HepG2 (cell line): ENCODE data around the gene AGT.
"Not testable (repeated sequence)": the region's sequence is repeated elsewhere in the genome, so short reads cannot be mapped to it uniquely, and the experiment has no call there.

Experiments
- NCOA1 ChIP-seq: sonication (generic); formaldehyde crosslinking; IDR thresholded peaks from 2 replicates; pipeline ENCODE4 v1.9.0; 2021; ENCODE audit warnings: missing genetic modification reagents
- NFIC ChIP-seq: IDR thresholded peaks from 2 replicates; pipeline ENCODE4 v1.6.1; 2012; ENCODE audit warnings: mild to moderate bottlenecking, low read length, inconsistent platforms
- PRMT3 ChIP-seq: sonication (generic); formaldehyde crosslinking; IDR thresholded peaks from 2 replicates; pipeline ENCODE4 v1.8.1; 2022; ENCODE audit warnings: low read depth, mild to moderate bottlenecking, moderate library complexity, missing genetic modification reagents, borderline replicate concordance
- RBM39 ChIP-seq: fragments of 200-400 bp; formaldehyde crosslinking; IDR thresholded peaks from one replicate; pipeline ENCODE4 v1.6.1; 2018; ENCODE audit warnings: antibody characterized with exemption, mild to moderate bottlenecking, low read depth, low read length; ENCODE audit not compliant: poor library complexity, severe bottlenecking
- ZSCAN12 ChIP-seq: sonication (generic); formaldehyde crosslinking; IDR thresholded peaks from 2 replicates; pipeline ENCODE4 v1.9.0; 2021; ENCODE audit warnings: mild to moderate bottlenecking, missing genetic modification reagents
- TF ChIP-seq, protein P1 (sequence below): sonication (generic); formaldehyde crosslinking; IDR thresholded peaks from 2 replicates; pipeline ENCODE4 v1.4.0; 2020; ENCODE audit warnings: mild to moderate bottlenecking, missing genetic modification reagents
- TF ChIP-seq, protein P2 (sequence below): sonication (generic); formaldehyde crosslinking; IDR thresholded peaks from 2 replicates; pipeline ENCODE4 v1.5.0; 2020; ENCODE audit warnings: mild to moderate bottlenecking, missing genetic modification reagents, moderate library complexity

DNA sequence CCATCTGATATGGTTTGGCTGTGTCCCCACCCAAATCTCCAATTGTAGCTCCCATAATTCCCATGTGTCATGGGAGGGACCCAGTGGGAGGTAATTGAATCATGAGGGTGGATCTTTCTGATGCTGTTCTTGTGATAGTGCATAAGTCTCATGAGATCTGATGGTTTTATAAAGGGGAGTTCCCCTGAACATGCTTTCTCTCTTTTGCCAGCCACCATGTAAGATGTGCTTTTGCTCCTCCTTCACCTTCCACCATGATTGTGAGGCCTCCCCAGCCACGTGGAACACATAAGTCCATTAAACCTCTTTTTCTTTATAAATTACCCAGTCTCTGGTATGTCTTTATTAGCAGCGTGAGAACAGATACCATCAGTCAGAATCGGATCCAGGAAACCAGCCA lies 2.5 kb upstream of the AGT start:
- not testable (repeated sequence) for TF ChIP-seq NCOA1 (CRISPR knock-in tag); RBM39; NFIC; ZSCAN12 (CRISPR knock-in tag); PRMT3 (CRISPR knock-in tag)
- TF ChIP-seq, protein P1, sequence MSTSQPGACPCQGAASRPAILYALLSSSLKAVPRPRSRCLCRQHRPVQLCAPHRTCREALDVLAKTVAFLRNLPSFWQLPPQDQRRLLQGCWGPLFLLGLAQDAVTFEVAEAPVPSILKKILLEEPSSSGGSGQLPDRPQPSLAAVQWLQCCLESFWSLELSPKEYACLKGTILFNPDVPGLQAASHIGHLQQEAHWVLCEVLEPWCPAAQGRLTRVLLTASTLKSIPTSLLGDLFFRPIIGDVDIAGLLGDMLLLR (CRISPR knock-in tag): not testable (repeated sequence)
- TF ChIP-seq, protein P2, sequence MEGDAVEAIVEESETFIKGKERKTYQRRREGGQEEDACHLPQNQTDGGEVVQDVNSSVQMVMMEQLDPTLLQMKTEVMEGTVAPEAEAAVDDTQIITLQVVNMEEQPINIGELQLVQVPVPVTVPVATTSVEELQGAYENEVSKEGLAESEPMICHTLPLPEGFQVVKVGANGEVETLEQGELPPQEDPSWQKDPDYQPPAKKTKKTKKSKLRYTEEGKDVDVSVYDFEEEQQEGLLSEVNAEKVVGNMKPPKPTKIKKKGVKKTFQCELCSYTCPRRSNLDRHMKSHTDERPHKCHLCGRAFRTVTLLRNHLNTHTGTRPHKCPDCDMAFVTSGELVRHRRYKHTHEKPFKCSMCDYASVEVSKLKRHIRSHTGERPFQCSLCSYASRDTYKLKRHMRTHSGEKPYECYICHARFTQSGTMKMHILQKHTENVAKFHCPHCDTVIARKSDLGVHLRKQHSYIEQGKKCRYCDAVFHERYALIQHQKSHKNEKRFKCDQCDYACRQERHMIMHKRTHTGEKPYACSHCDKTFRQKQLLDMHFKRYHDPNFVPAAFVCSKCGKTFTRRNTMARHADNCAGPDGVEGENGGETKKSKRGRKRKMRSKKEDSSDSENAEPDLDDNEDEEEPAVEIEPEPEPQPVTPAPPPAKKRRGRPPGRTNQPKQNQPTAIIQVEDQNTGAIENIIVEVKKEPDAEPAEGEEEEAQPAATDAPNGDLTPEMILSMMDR (CRISPR knock-in tag): not testable (repeated sequence)
